Fibroblast of lung (primary cell): ENCODE results near the gene B3GAT3.

Experiments used
- EZH2 ChIP-seq: IDR thresholded peaks from 2 replicates; pipeline ENCODE4 v1.5.1; 2012; ENCODE audit warnings: low read length, control low read depth, mild to moderate bottlenecking; ENCODE audit errors: missing control alignments
- TF ChIP-seq, protein P1 (sequence below), 2 donors: IDR thresholded peaks in 1 of 2; conservative IDR thresholded peaks in 1 of 2; 1 replicate in 1 of 2; 2 replicates in 1 of 2; pipeline ENCODE4 v1.5.1; 2011 to 2012; ENCODE audit warnings: low read length in 2 of 2, control low read depth in 1 of 2, inconsistent platforms in 1 of 2, low read depth in 1 of 2, mild to moderate bottlenecking in 1 of 2

GRCh38 chr11:62621567-62622470 is at the start of gene B3GAT3:
- TF ChIP-seq, protein P1, sequence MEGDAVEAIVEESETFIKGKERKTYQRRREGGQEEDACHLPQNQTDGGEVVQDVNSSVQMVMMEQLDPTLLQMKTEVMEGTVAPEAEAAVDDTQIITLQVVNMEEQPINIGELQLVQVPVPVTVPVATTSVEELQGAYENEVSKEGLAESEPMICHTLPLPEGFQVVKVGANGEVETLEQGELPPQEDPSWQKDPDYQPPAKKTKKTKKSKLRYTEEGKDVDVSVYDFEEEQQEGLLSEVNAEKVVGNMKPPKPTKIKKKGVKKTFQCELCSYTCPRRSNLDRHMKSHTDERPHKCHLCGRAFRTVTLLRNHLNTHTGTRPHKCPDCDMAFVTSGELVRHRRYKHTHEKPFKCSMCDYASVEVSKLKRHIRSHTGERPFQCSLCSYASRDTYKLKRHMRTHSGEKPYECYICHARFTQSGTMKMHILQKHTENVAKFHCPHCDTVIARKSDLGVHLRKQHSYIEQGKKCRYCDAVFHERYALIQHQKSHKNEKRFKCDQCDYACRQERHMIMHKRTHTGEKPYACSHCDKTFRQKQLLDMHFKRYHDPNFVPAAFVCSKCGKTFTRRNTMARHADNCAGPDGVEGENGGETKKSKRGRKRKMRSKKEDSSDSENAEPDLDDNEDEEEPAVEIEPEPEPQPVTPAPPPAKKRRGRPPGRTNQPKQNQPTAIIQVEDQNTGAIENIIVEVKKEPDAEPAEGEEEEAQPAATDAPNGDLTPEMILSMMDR (conservative IDR thresholded peaks at IDR 0.05 in 1 of 2, IDR thresholded peaks at IDR 0.05 in 1 of 2; ENCODE audit: low read depth in 1 of 2, low read length in 2 of 2), result no peak
- no peak for TF ChIP-seq EZH2
